K562 (cell line): ENCODE data around the gene TUB. TPM values are rescaled to one million over a fixed set of nuclear protein-coding genes. Genes with fewer than 3 reads are reported as not detected.

Experiments used
- ATAC-seq: fragments of 200-7000 bp; cut with Tn5 transposase; 3 replicates; pipeline ENCODE4 v1.9.1; 2020; ENCODE audit warnings: moderate library complexity
- BruUV-seq: library from RNA; stranded (reverse); fragments of 400-500 nt; replicated peaks from 2 replicates; lab custom pipeline; 2021; lab: Mats Ljungman, UMichigan
- CTCF ChIA-PET: fragments of 300-600 bp; formaldehyde crosslinking; extraction: SDS; loops from one replicate; lab custom pipeline; 2021; ENCODE audit warnings: low intra/inter-chr PET ratio; lab: Yijun Ruan, JAX
- POLR2A ChIA-PET: fragments of 300-600, 350-650 bp; sonication (Branson Sonifier 250); formaldehyde crosslinking; extraction: SDS; loops from one replicate; lab custom pipeline; 2021; ENCODE audit warnings: antibody characterized with exemption, inconsistent platforms; lab: Yijun Ruan, JAX
- DNase-seq, 4 experiments: peaks; one replicate each; pipeline versions ENCODE4 v3.0.0 to v3.0.0-alpha.2; 2011 to 2018; ENCODE audit warnings: low spot score in 3 of 4, mixed read lengths in 3 of 4; ENCODE audit errors: extremely low read depth in 1 of 4
- FAIRE-seq: peaks from 2 replicates; lab custom pipeline; 2011; peaks lifted over from hg19 to GRCh38; lab: Jason Lieb, UNC
- H2AFZ ChIP-seq: 2 replicates; pipeline ENCODE4 v1.6.0; 2011; ENCODE audit warnings: low read depth, low read length, control low read depth, inconsistent platforms
- H3K27ac ChIP-seq: fragments of 200-600 bp; 3 replicates; pipeline ENCODE4 v1.8.0; 2011; ENCODE audit warnings: low read depth, mild to moderate bottlenecking, control low read depth, inconsistent platforms, low read length, moderate library complexity, mixed read lengths; ENCODE audit errors: extremely low read depth
- H3K27me3 ChIP-seq, 2 experiments: fragments of 300-600 bp in 1 of 2; 2 replicates in 1 of 2; 3 replicates in 1 of 2; pipeline versions ENCODE4 v1.6.0 to v1.8.0; 2011; ENCODE audit warnings: inconsistent platforms in 2 of 2, low read length in 2 of 2, mild to moderate bottlenecking in 1 of 2, mixed read lengths in 1 of 2, moderate library complexity in 1 of 2; ENCODE audit not compliant: control insufficient read depth in 2 of 2, insufficient read depth in 2 of 2
- H3K36me3 ChIP-seq: fragments of 300-600 bp; 3 replicates; pipeline ENCODE4 v1.8.0; 2011; ENCODE audit warnings: mild to moderate bottlenecking, low read length, inconsistent platforms; ENCODE audit not compliant: control insufficient read depth, insufficient read depth
- H3K4me1 ChIP-seq, 2 experiments: fragments of 200-600 bp in 1 of 2; replicated peaks in 1 of 2; 2 replicates in 1 of 2; 3 replicates in 1 of 2; pipeline versions ENCODE4 v1.5.1 to v1.8.0; 2011; ENCODE audit warnings: inconsistent platforms in 2 of 2, low read length in 2 of 2, mild to moderate bottlenecking in 1 of 2, mixed read lengths in 1 of 2, moderate library complexity in 1 of 2; ENCODE audit not compliant: control insufficient read depth in 2 of 2, insufficient read depth in 2 of 2
- H3K4me2 ChIP-seq: 2 replicates; pipeline ENCODE4 v1.6.1; 2011; ENCODE audit warnings: low read length, control low read depth, inconsistent platforms, mixed read lengths; ENCODE audit not compliant: insufficient read depth
- H3K4me3 ChIP-seq: fragments of 200-600 bp; sonication (generic), shearing (Covaris generic); 2 replicates; pipeline ENCODE4 v1.5.1; 2016; ENCODE audit warnings: control low read depth, inconsistent platforms
- H3K79me2 ChIP-seq: fragments of 200-600 bp; 3 replicates; pipeline ENCODE4 v1.8.0; 2011; ENCODE audit warnings: low read length, inconsistent platforms; ENCODE audit not compliant: control insufficient read depth, insufficient read depth
- H3K9ac ChIP-seq, 2 experiments: 2 replicates each; pipeline versions ENCODE4 v1.6.0 to v1.6.1; 2011; ENCODE audit warnings: low read depth in 2 of 2, low read length in 2 of 2, control low read depth in 1 of 2, inconsistent platforms in 1 of 2, mild to moderate bottlenecking in 1 of 2, mixed read lengths in 1 of 2; ENCODE audit not compliant: insufficient read depth in 1 of 2
- H3K9me1 ChIP-seq: one replicate; pipeline ENCODE4 v1.6.0; 2011; ENCODE audit warnings: inconsistent platforms, mild to moderate bottlenecking, low read length, moderate library complexity; ENCODE audit not compliant: control insufficient read depth, insufficient read depth
- H3K9me3 ChIP-seq: replicated peaks from 2 replicates; pipeline ENCODE4 v1.5.1; 2011; ENCODE audit warnings: low read depth, low read length, inconsistent platforms; ENCODE audit not compliant: control insufficient read depth, insufficient read depth
- H4K20me1 ChIP-seq: replicated peaks from 2 replicates; pipeline ENCODE4 v1.6.1; 2011; ENCODE audit warnings: low read length, inconsistent platforms, mixed read lengths; ENCODE audit not compliant: control insufficient read depth, insufficient read depth
- CREM ChIP-seq: IDR thresholded peaks from 2 replicates; pipeline ENCODE4 v1.6.1; 2014; ENCODE audit warnings: antibody characterized with exemption, low read depth
- LEF1 ChIP-seq: fragments of 450-650 bp; IDR thresholded peaks from 2 replicates; pipeline ENCODE4 v1.6.1; 2016; ENCODE audit warnings: mild to moderate bottlenecking
- ZBTB17 ChIP-seq: fragments of 450-650 bp; formaldehyde crosslinking; IDR thresholded peaks from 2 replicates; pipeline ENCODE4 v1.4.0; 2020; ENCODE audit warnings: mild to moderate bottlenecking
- WGBS: fragments of 100-300 bp; shearing (Covaris generic); methylation state at CpG from one replicate; pipeline ENCODE4 v1.1.6; 2016; ENCODE audit warnings: low coverage, mixed read lengths; ENCODE audit not compliant: insufficient coverage; ENCODE audit errors: missing lambda C conversion rate; 5-methylcytosine and 5-hydroxymethylcytosine counted together
- in situ Hi-C: fragments of 300-500 bp; cut with MboI; formaldehyde crosslinking; loops from 4 replicates; pipeline ENCODE4 v1.15.0; 2018; ENCODE audit warnings: inconsistent platforms, mixed read lengths
- intact Hi-C: fragments of 100-400 bp; cut with micrococcal nuclease; formaldehyde crosslinking; loops from 2 replicates; pipeline ENCODE4 v1.14.2; 2022
- polyA plus RNA-seq, 8 experiments: library from polyadenylated mRNA; depleted of rRNA in 4 of 8; stranded (reverse) in 5 of 8; unstranded in 3 of 8; fragments of >200 nt; fragmentation: Nextera tagmentation in 2 of 8; fragmentation: Illumina TruSeq in 1 of 8; extraction: Ambion mirVana in 2 of 8; extraction: Trizol in 1 of 8; gene quantifications; 2 replicates each; pipeline versions ENCODE4 v1.2.1 to v1.2.3, GENCODE V29; 2011 to 2014; ENCODE audit warnings: inconsistent platforms in 1 of 8, missing spikeins in 1 of 8
- total RNA-seq, 7 experiments: library from RNA; depleted of rRNA in 6 of 7; stranded (reverse); fragments of >200 nt in 6 of 7; fragmentation: Illumina TruSeq in 2 of 7; extraction: Trizol in 2 of 7; gene quantifications; 2 replicates each; pipeline versions ENCODE4 v1.2.1 to v1.2.3, GENCODE V29; 2011 to 2021; ENCODE audit warnings: low replicate concordance in 1 of 7
- TF ChIP-seq, protein P1 (sequence below): fragments of 250-450 bp; sonication (Bioruptor Pico); IDR thresholded peaks from 2 replicates; pipeline ENCODE4 v1.4.0; 2020; ENCODE audit warnings: mild to moderate bottlenecking, moderate library complexity, borderline replicate concordance
- TF ChIP-seq, protein P2 (sequence below), 2 experiments: IDR thresholded peaks; 2 replicates each; pipeline ENCODE4 v1.6.1; 2011; ENCODE audit warnings: borderline replicate concordance in 1 of 2, control low read depth in 1 of 2, low read depth in 1 of 2, low read length in 1 of 2, mild to moderate bottlenecking in 1 of 2, mixed read lengths in 1 of 2, moderate library complexity in 1 of 2; ENCODE audit not compliant: insufficient read depth in 1 of 2, insufficient read length in 1 of 2, poor library complexity in 1 of 2, severe bottlenecking in 1 of 2; ENCODE audit errors: extremely low read depth in 1 of 2

TUB gene
- total and polyA plus RNA-seq, 9 of the 15 experiments (the other 6 are each of a cell fraction or from before 2014, with no cell fraction given) = not detected

DNA sequence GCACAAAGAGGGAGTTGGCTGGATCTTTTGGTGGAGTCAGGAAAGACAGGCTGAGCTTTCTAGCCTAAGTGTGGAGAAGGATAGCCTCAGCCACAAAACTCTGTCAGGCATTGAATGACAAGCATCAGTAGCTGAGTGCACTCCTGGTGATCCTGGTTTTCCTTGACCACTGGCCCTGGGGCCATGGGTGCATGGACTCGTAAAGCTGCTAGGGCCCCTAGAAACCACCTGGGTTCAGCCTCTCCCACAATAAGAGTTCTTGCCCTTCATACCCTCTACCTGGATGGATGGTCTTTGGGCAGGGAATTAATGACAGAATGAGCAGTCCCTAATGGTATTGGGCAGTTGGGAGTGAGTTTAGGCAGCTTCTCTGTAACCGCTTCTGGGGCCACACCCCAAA lies 22.9 kb downstream of the TUB start:
- no peaks in the 10 kb centered on the region; the same call in 1 of the 2 replicates for H4K20me1 ChIP-seq
- no peaks in the 10 kb centered on the region for H3K9me3 ChIP-seq
- no peak overlapping the region for H3K4me3 ChIP-seq
- in situ Hi-C loops (no loop called here), intact Hi-C loops (no loop called here)
- no peak for FAIRE-seq
- DNase-seq = no peak
- no peaks in the 10 kb centered on the region for H3K36me3 ChIP-seq
- H3K9me1 ChIP-seq = no peaks in the 10 kb centered on the region
- 0% methylated on average over 2 of the region's 2 CpGs for WGBS
- ChIA-PET CTCF (no interaction called here), POLR2A (interaction anchor here (0.9 kb wide), 1 partner anchor 189 kb away, joined by 3 read pairs; no protein-coding TSS in a partner anchor)
- TF ChIP-seq LEF1 (no peak), CREM (no peak), ZBTB17 (no peak)
- TF ChIP-seq, protein P1, sequence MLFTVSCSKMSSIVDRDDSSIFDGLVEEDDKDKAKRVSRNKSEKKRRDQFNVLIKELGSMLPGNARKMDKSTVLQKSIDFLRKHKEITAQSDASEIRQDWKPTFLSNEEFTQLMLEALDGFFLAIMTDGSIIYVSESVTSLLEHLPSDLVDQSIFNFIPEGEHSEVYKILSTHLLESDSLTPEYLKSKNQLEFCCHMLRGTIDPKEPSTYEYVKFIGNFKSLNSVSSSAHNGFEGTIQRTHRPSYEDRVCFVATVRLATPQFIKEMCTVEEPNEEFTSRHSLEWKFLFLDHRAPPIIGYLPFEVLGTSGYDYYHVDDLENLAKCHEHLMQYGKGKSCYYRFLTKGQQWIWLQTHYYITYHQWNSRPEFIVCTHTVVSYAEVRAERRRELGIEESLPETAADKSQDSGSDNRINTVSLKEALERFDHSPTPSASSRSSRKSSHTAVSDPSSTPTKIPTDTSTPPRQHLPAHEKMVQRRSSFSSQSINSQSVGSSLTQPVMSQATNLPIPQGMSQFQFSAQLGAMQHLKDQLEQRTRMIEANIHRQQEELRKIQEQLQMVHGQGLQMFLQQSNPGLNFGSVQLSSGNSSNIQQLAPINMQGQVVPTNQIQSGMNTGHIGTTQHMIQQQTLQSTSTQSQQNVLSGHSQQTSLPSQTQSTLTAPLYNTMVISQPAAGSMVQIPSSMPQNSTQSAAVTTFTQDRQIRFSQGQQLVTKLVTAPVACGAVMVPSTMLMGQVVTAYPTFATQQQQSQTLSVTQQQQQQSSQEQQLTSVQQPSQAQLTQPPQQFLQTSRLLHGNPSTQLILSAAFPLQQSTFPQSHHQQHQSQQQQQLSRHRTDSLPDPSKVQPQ (CRISPR knock-in tag) = no peak
- TF ChIP-seq, protein P2, sequence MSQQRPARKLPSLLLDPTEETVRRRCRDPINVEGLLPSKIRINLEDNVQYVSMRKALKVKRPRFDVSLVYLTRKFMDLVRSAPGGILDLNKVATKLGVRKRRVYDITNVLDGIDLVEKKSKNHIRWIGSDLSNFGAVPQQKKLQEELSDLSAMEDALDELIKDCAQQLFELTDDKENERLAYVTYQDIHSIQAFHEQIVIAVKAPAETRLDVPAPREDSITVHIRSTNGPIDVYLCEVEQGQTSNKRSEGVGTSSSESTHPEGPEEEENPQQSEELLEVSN (IDR thresholded peaks at IDR 0.05; ENCODE audit: borderline replicate concordance in 1 of 2, extremely low read depth in 1 of 2, insufficient read depth in 1 of 2, insufficient read length in 1 of 2, low read depth in 1 of 2, low read length in 1 of 2, poor library complexity in 1 of 2, severe bottlenecking in 1 of 2) = no peak
- no peaks in the 10 kb centered on the region for H3K79me2 ChIP-seq
- H3K4me1 ChIP-seq = no peaks in the 10 kb centered on the region
- no peak for ATAC-seq
- H3K27ac ChIP-seq = no peak overlapping the region
- BruUV-seq = no TSS peak
- H2AFZ ChIP-seq = no peak overlapping the region
- H3K9ac ChIP-seq = no peak overlapping the region
- peaks cover 0 to 27% of the 10 kb centered on the region in 2 experiments; a peak in 3 of 5 replicates for H3K27me3 ChIP-seq
- no peak overlapping the region for H3K4me2 ChIP-seq
